Kidney epithelial cell (primary cell): ENCODE results near the gene ADGRB2. TPM values are rescaled to one million over a fixed set of nuclear protein-coding genes. Genes with fewer than 3 reads are reported as not detected.

Experiments
- DNase-seq: peaks from one replicate; pipeline ENCODE4 v3.0.0-alpha.2; 2010; ENCODE audit warnings: low read depth
- H3K27me3 ChIP-seq: 2 replicates; pipeline ENCODE4 v1.6.0; 2011; ENCODE audit warnings: low read length; ENCODE audit not compliant: control insufficient read depth, insufficient read depth
- H3K36me3 ChIP-seq: 2 replicates; pipeline ENCODE4 v1.5.1; 2011; ENCODE audit warnings: low read length; ENCODE audit not compliant: control insufficient read depth, insufficient read depth
- H3K4me3 ChIP-seq: 2 replicates; pipeline ENCODE4 v1.5.1; 2011; ENCODE audit warnings: low read depth, mild to moderate bottlenecking, control low read depth, low read length
- CTCF ChIP-seq: IDR thresholded peaks from 2 replicates; pipeline ENCODE4 v1.5.1; 2011; ENCODE audit warnings: mild to moderate bottlenecking, moderate library complexity, low read length, control low read depth, inconsistent platforms; ENCODE audit not compliant: insufficient read depth, poor library complexity, severe bottlenecking
- total RNA-seq: library from RNA; depleted of rRNA; stranded (reverse); fragments of >200 nt; gene quantifications from 2 replicates; pipeline ENCODE4 v1.2.3, GENCODE V29; 2015

Gene ADGRB2
- total RNA-seq, 1 donor from 2014 or later = 1.5 TPM

- Histone ChIP-seq H3K36me3 (no peaks in the 10 kb centered on the region), H3K27me3 (peaks cover 4% of the 10 kb centered on the region), H3K4me3 (no peak overlapping the region)
- peak; percentile 95 for TF ChIP-seq CTCF
- DNase-seq = no peak
Observed at GRCh38 chr1:31745096-31745945, 18.8 kb downstream of the ADGRB2 start.

DNA sequence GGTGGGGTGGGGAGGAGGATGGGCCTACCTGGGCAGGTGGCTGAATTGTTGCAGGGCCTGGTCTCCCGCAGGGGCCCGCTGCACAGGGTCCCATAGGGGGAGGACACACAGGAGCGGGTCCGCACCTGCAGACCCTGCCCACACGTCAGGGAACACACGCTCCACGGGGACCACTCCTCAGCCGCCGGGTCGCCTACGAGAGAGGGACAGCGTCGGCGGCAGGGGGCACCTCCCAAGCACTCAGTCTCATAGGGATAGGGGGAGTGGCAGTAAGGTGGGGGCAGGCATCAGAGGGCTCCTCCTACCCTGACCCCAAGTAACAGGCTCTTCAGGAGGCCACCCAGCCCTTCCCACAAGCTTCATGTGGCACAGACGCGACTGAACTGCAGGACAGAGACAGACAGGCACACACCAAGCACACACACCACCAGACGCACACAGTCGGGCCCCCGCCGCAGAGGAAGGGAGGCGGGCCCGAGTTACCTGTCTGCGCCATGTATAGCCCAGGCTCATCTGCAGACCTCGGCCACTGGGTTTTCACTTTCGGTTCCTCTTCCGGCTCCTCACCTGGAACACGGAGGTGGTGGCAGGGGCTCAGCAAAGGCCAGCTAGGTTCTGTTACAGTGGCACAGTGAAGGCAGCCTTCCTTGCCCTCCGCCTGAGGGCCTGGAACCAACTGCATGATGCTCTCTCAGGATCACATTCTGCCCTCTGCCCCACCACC is 19.8 kb downstream of the ADGRB2 start:
- H3K4me3 ChIP-seq = no peak overlapping the region
- no peak for DNase-seq
- TF ChIP-seq CTCF = no peak
- peaks cover 6% of the 10 kb centered on the region for H3K27me3 ChIP-seq
- H3K36me3 ChIP-seq = no peaks in the 10 kb centered on the region

GRCh38 chr1:31742462-31743212 is 21.5 kb downstream of the ADGRB2 start:
- H3K4me3 ChIP-seq = no peak overlapping the region
- no peak for TF ChIP-seq CTCF
- no peaks in the 10 kb centered on the region for H3K36me3 ChIP-seq
- DNase-seq = no peak
- peaks cover 7% of the 10 kb centered on the region for H3K27me3 ChIP-seq

- no peak overlapping the region for H3K4me3 ChIP-seq
Observed at GRCh38 chr1:31739346-31739745, 24.8 kb downstream of the ADGRB2 start.

GRCh38 chr1:31736675-31737074 is 27.5 kb downstream of the ADGRB2 start:
- DNase-seq = no peak
- Histone ChIP-seq H3K27me3 (peaks cover 11% of the 10 kb centered on the region), H3K36me3 (no peaks in the 10 kb centered on the region), H3K4me3 (no peak overlapping the region)
- TF ChIP-seq CTCF = no peak

More at GRCh38 chr1:31739346-31739745, 24.8 kb downstream of the ADGRB2 start:
- TF ChIP-seq CTCF = no peak
- peaks cover 5% of the 10 kb centered on the region for H3K27me3 ChIP-seq
- no peaks in the 10 kb centered on the region for H3K36me3 ChIP-seq
- no peak for DNase-seq
